ENCODE data around the gene CCDC63.

GRCh38 chr12:110941391-110941790 is 94.6 kb downstream of the CCDC63 start:
- TF ChIP-seq CTCF (conservative IDR thresholded peaks at IDR 0.05 in 1 of 2, IDR thresholded peaks at IDR 0.05 in 1 of 2; ENCODE audit: extremely low read depth in 1 of 2, insufficient read depth in 1 of 2, low read depth in 1 of 2, low read length in 2 of 2) (no peak), EZH2 (IDR thresholded peaks at IDR 0.05; ENCODE audit: borderline replicate concordance, low read length) (no peak)
